H1 (cell line): Measurements from ENCODE around the gene TRPC4. TPM values are rescaled to one million over a fixed set of nuclear protein-coding genes. Genes with fewer than 3 reads are reported as not detected.

Source experiments
- CTCF ChIA-PET: fragments of 300-600 bp; sonication (Branson Sonifier 250); formaldehyde crosslinking; loops from one replicate; lab custom pipeline; 2021; ENCODE audit not compliant: partially characterized antibody; lab: Charles Lee
- POLR2A ChIA-PET: fragments of 300-600 bp; sonication (Branson Sonifier 250); formaldehyde crosslinking; loops from one replicate; lab custom pipeline; 2021; ENCODE audit warnings: inconsistent platforms; ENCODE audit not compliant: partially characterized antibody; lab: Charles Lee
- DNase-seq, 2 experiments: peaks; one replicate each; pipeline versions ENCODE4 v3.0.0 to v3.0.0-alpha.2; 2010 to 2022; ENCODE audit warnings: low spot score in 2 of 2, low read depth in 1 of 2, mixed read lengths in 1 of 2
- FAIRE-seq: peaks from 2 replicates; lab custom pipeline; 2011; peaks lifted over from hg19 to GRCh38; lab: Jason Lieb, UNC
- H2AFZ ChIP-seq: 2 replicates; pipeline ENCODE4 v1.8.1; 2012; ENCODE audit warnings: low read length, inconsistent platforms
- H2AK5ac ChIP-seq: 2 replicates; pipeline ENCODE4 v1.6.1; 2013; ENCODE audit warnings: low read depth, low read length
- H2BK120ac ChIP-seq: replicated peaks from 2 replicates; pipeline ENCODE3; 2013; ENCODE audit warnings: low read depth, low read length, inconsistent platforms
- H2BK12ac ChIP-seq: 2 replicates; pipeline ENCODE4 v1.6.1; 2013; ENCODE audit warnings: low read depth, low read length
- H2BK15ac ChIP-seq: 2 replicates; pipeline ENCODE4 v1.6.1; 2013; ENCODE audit warnings: low read length
- H2BK20ac ChIP-seq: 2 replicates; pipeline ENCODE4 v1.6.1; 2013; ENCODE audit warnings: low read length
- H2BK5ac ChIP-seq: 2 replicates; pipeline ENCODE4 v1.6.1; 2013; ENCODE audit warnings: low read depth, low read length
- H3K14ac ChIP-seq: 2 replicates; pipeline ENCODE4 v1.6.1; 2013; ENCODE audit warnings: inconsistent platforms; ENCODE audit not compliant: insufficient read length
- H3K18ac ChIP-seq: 2 replicates; pipeline ENCODE4 v1.6.1; 2013; ENCODE audit warnings: low read length; ENCODE audit errors: extremely low read depth
- H3K23ac ChIP-seq: 2 replicates; pipeline ENCODE4 v1.6.1; 2013; ENCODE audit warnings: inconsistent platforms; ENCODE audit not compliant: insufficient read length
- H3K23me2 ChIP-seq: 2 replicates; pipeline ENCODE4 v1.6.1; 2013; ENCODE audit warnings: low read depth, low read length
- H3K27ac ChIP-seq: 2 replicates; pipeline ENCODE4 v1.6.1; 2011; ENCODE audit warnings: low read depth, low read length, inconsistent platforms
- H3K27me3 ChIP-seq, 4 experiments: replicated peaks in 1 of 4; 1 replicate in 1 of 4; 2 replicates in 3 of 4; pipeline versions ENCODE4 v1.6.1 to v1.8.1; 2011 to 2013; ENCODE audit warnings: low read length in 3 of 4, mild to moderate bottlenecking in 3 of 4, inconsistent platforms in 2 of 4, mixed read lengths in 2 of 4, moderate library complexity in 1 of 4; ENCODE audit not compliant: control insufficient read depth in 3 of 4, insufficient read depth in 3 of 4; ENCODE audit errors: extremely low read depth in 1 of 4
- H3K36me3 ChIP-seq, 4 experiments: 2 replicates each; pipeline versions ENCODE4 v1.6.1 to v1.8.1; 2011 to 2013; ENCODE audit warnings: mild to moderate bottlenecking in 4 of 4, low read length in 3 of 4, moderate library complexity in 2 of 4, control low read depth in 1 of 4, inconsistent platforms in 1 of 4; ENCODE audit not compliant: insufficient read depth in 4 of 4, control insufficient read depth in 2 of 4
- H3K4ac ChIP-seq: replicated peaks from 2 replicates; pipeline ENCODE3; 2013; ENCODE audit warnings: low read length, low read depth, mixed read lengths, inconsistent platforms; ENCODE audit not compliant: insufficient read length
- H3K4me1 ChIP-seq, 4 experiments: replicated peaks in 1 of 4; 1 replicate in 1 of 4; 2 replicates in 3 of 4; pipeline versions ENCODE4 v1.6.1 to v1.8.1; 2011 to 2013; ENCODE audit warnings: low read length in 3 of 4, inconsistent platforms in 2 of 4, mixed read lengths in 1 of 4; ENCODE audit not compliant: insufficient read depth in 4 of 4, control insufficient read depth in 3 of 4
- H3K4me2 ChIP-seq, 2 experiments: 2 replicates each; pipeline versions ENCODE4 v1.6.1 to v1.8.1; 2011 to 2013; ENCODE audit warnings: low read depth in 2 of 2, low read length in 2 of 2, control low read depth in 1 of 2, inconsistent platforms in 1 of 2, mild to moderate bottlenecking in 1 of 2; ENCODE audit not compliant: insufficient read depth in 1 of 2
- H3K4me3 ChIP-seq, 4 experiments: fragments of 200-600, 300-600 bp in 1 of 4; sonication (generic), shearing (Covaris generic), sonication (Bioruptor Twin) in 1 of 4; 2 replicates each; pipeline versions ENCODE4 v1.5.1 to v1.8.1; 2011 to 2016; ENCODE audit warnings: low read length in 4 of 4, low read depth in 3 of 4, control low read depth in 2 of 4, inconsistent platforms in 2 of 4, mild to moderate bottlenecking in 2 of 4, mixed read lengths in 1 of 4, moderate library complexity in 1 of 4; ENCODE audit not compliant: insufficient read depth in 2 of 4; ENCODE audit errors: extremely low read depth in 1 of 4
- H3K56ac ChIP-seq: replicated peaks from 2 replicates; pipeline ENCODE3; 2013; ENCODE audit warnings: low read depth, mild to moderate bottlenecking, mixed read lengths, low read length, inconsistent platforms; ENCODE audit not compliant: insufficient read length
- H3K79me1 ChIP-seq: 2 replicates; pipeline ENCODE4 v1.6.1; 2013; ENCODE audit warnings: low read depth, low read length, control low read depth
- H3K79me2 ChIP-seq, 2 experiments: 2 replicates each; pipeline versions ENCODE4 v1.6.1 to v1.8.1; 2012 to 2013; ENCODE audit warnings: low read length in 2 of 2, mild to moderate bottlenecking in 2 of 2, inconsistent platforms in 1 of 2; ENCODE audit not compliant: insufficient read depth in 2 of 2, control insufficient read depth in 1 of 2
- H3K9ac ChIP-seq, 4 experiments: replicated peaks in 1 of 4; 1 replicate in 1 of 4; 2 replicates in 3 of 4; pipeline versions ENCODE4 v1.6.1 to v1.8.1; 2011 to 2013; ENCODE audit warnings: low read depth in 3 of 4, low read length in 3 of 4, control low read depth in 2 of 4, mild to moderate bottlenecking in 2 of 4, moderate library complexity in 2 of 4, inconsistent platforms in 1 of 4; ENCODE audit errors: extremely low read depth in 1 of 4
- H3K9me3 ChIP-seq, 2 experiments: 2 replicates each; pipeline versions ENCODE4 v1.6.1 to v1.8.1; 2012 to 2013; ENCODE audit warnings: mild to moderate bottlenecking in 2 of 2, moderate library complexity in 2 of 2, control low read depth in 1 of 2, inconsistent platforms in 1 of 2, low read depth in 1 of 2, low read length in 1 of 2, mixed read lengths in 1 of 2; ENCODE audit not compliant: insufficient read depth in 2 of 2
- H4K20me1 ChIP-seq, 2 experiments: replicated peaks in 1 of 2; 2 replicates each; pipeline versions ENCODE3 to v1.8.1; 2011 to 2013; ENCODE audit warnings: inconsistent platforms in 2 of 2, low read length in 2 of 2, mild to moderate bottlenecking in 1 of 2; ENCODE audit not compliant: insufficient read depth in 2 of 2, control insufficient read depth in 1 of 2
- H4K5ac ChIP-seq: 2 replicates; pipeline ENCODE4 v1.6.1; 2013; ENCODE audit warnings: low read length, low read depth, mixed read lengths, inconsistent platforms; ENCODE audit not compliant: insufficient read length
- H4K8ac ChIP-seq: 2 replicates; pipeline ENCODE4 v1.8.0; 2013; ENCODE audit warnings: mild to moderate bottlenecking, moderate library complexity, low read length, inconsistent platforms; ENCODE audit not compliant: insufficient read depth; ENCODE audit errors: extremely low read depth
- H4K91ac ChIP-seq: replicated peaks from 2 replicates; pipeline ENCODE3; 2013; ENCODE audit warnings: low read length, mixed read lengths, inconsistent platforms; ENCODE audit not compliant: insufficient read length
- JUN ChIP-seq: IDR thresholded peaks from 2 replicates; pipeline ENCODE4 v1.6.1; 2011; ENCODE audit warnings: low read depth, mild to moderate bottlenecking, improper control_type of control experiment, low read length
- MAFK ChIP-seq: IDR thresholded peaks from 2 replicates; pipeline ENCODE4 v1.6.1; 2012; ENCODE audit warnings: low read depth, mild to moderate bottlenecking, improper control_type of control experiment, low read length
- RAD21 ChIP-seq, 2 experiments: IDR thresholded peaks in 1 of 2; conservative IDR thresholded peaks in 1 of 2; 2 replicates each; pipeline ENCODE4 v1.6.1; 2011; ENCODE audit warnings: low read depth in 2 of 2, low read length in 2 of 2, improper control_type of control experiment in 1 of 2, inconsistent platforms in 1 of 2, mild to moderate bottlenecking in 1 of 2, moderate library complexity in 1 of 2
- RFX5 ChIP-seq: IDR thresholded peaks from 2 replicates; pipeline ENCODE4 v1.6.1; 2011; ENCODE audit warnings: low read depth, low read length, improper control_type of control experiment, borderline replicate concordance
- RNF2 ChIP-seq: fragments of 200-900, 300-1000 bp; sonication (generic); IDR thresholded peaks from 2 replicates; pipeline ENCODE4 v1.7.1; 2016; ENCODE audit warnings: borderline replicate concordance, low read depth, mild to moderate bottlenecking, antibody characterized with exemption, low read length; ENCODE audit not compliant: poor library complexity, severe bottlenecking; ENCODE audit errors: missing control alignments
- SAP30 ChIP-seq: fragments of 300-600 bp; sonication (generic); IDR thresholded peaks from 2 replicates; pipeline ENCODE4 v1.7.1; 2012; ENCODE audit warnings: low read length, moderate library complexity, mild to moderate bottlenecking, inconsistent platforms; ENCODE audit not compliant: insufficient read depth, insufficient replicate concordance
- SIN3A ChIP-seq, 2 experiments: IDR thresholded peaks in 1 of 2; conservative IDR thresholded peaks in 1 of 2; 2 replicates each; pipeline ENCODE4 v1.6.1; 2011 to 2012; ENCODE audit warnings: low read length in 2 of 2, improper control_type of control experiment in 1 of 2, low read depth in 1 of 2, mild to moderate bottlenecking in 1 of 2
- WGBS, 2 experiments: shearing (Covaris generic) in 1 of 2; methylation state at CpG; one replicate each; pipeline versions ENCODE4 v1.1.6 to v1.1.7; 2013 to 2015; ENCODE audit warnings: low lambda C conversion rate in 2 of 2, mixed read lengths in 2 of 2, inconsistent platforms in 1 of 2, low coverage in 1 of 2, missing lambda C conversion rate in 1 of 2; ENCODE audit not compliant: insufficient replicate concordance in 2 of 2, insufficient coverage in 1 of 2, insufficient read length in 1 of 2; ENCODE audit errors: extremely low coverage in 1 of 2, missing lambda C conversion rate in 1 of 2; 5-methylcytosine and 5-hydroxymethylcytosine counted together
- polyA plus RNA-seq, 7 experiments: library from polyadenylated mRNA; depleted of rRNA in 3 of 7; stranded (reverse) in 5 of 7; unstranded in 2 of 7; fragments of >200 nt in 5 of 7; fragments of 200-250 nt in 2 of 7; gene quantifications; 1 replicate in 5 of 7; 2 replicates in 1 of 7; 4 replicates in 1 of 7; pipeline versions ENCODE4 v1.2.1 to v1.2.3, GENCODE V29; 2011 to 2013; ENCODE audit warnings: missing spikeins in 2 of 7, mixed read lengths in 2 of 7
- total RNA-seq: library from RNA; stranded (reverse); fragmentation: NEBNext Ultra II Directional; extraction: Animal tissue kit (Norgen Biotek cat#: 25700); gene quantifications from 2 replicates; pipeline ENCODE4 v1.2.1, GENCODE V29; 2021

The TRPC4 gene
- total and polyA plus RNA-seq, 2 of the 8 experiments (the other 6 are each of a cell fraction or from before 2014, with no cell fraction given): 12.3 to 14.7 TPM

- H3K9me3 ChIP-seq: no peaks in the 10 kb centered on the region
- no peaks in the 10 kb centered on the region for H3K36me3 ChIP-seq
- no peak overlapping the region for H3K27ac ChIP-seq
- H2BK12ac ChIP-seq: no peak overlapping the region
- H3K79me1 ChIP-seq: no peaks in the 10 kb centered on the region
- no peak overlapping the region for H3K56ac ChIP-seq
- H3K23me2 ChIP-seq: no peaks in the 10 kb centered on the region
- no peak overlapping the region for H3K4me3 ChIP-seq
- no peak overlapping the region for H3K14ac ChIP-seq
- DNase-seq (no peak), FAIRE-seq (no peak)
- POLR2A ChIA-PET: no interaction called here
- H2AK5ac ChIP-seq: no peak overlapping the region
- H2BK120ac ChIP-seq: no peak overlapping the region
- TF ChIP-seq SAP30 (no peak), RNF2 (no peak), RFX5 (no peak), SIN3A (conservative IDR thresholded peaks at IDR 0.05 in 1 of 2, IDR thresholded peaks at IDR 0.05 in 1 of 2; ENCODE audit: low read depth in 1 of 2, low read length in 2 of 2) (no peak), RAD21 (IDR thresholded peaks at IDR 0.05 in 1 of 2, conservative IDR thresholded peaks at IDR 0.05 in 1 of 2; ENCODE audit: low read depth in 2 of 2, low read length in 2 of 2) (no peak), MAFK (no peak), JUN (no peak)
- CTCF ChIA-PET: interaction anchor here (1.3 kb wide), 1 partner anchor 8 kb away, joined by 4 read pairs; no protein-coding TSS in a partner anchor
- no peaks in the 10 kb centered on the region for H3K79me2 ChIP-seq
- H4K91ac ChIP-seq: no peak overlapping the region
- H3K4ac ChIP-seq: no peak overlapping the region
- H3K4me2 ChIP-seq: peak overlapping the region in 1 of 2 experiments; percentile 19; a peak in 2 of 4 replicates
- WGBS, 2 experiments: 49% methylated on average over 2 of the region's 2 CpGs; no CpG with 5 or more reads in 1 of the 2 experiments
- no peaks in the 10 kb centered on the region for H4K20me1 ChIP-seq
- no peak overlapping the region for H2BK15ac ChIP-seq
- H4K5ac ChIP-seq: peak overlapping the region; percentile 9
- no peak overlapping the region for H2BK5ac ChIP-seq
- H2AFZ ChIP-seq: no peak overlapping the region
- H4K8ac ChIP-seq: no peak overlapping the region
- H3K27me3 ChIP-seq: no peaks in the 10 kb centered on the region
- no peak overlapping the region for H3K18ac ChIP-seq
- no peak overlapping the region for H3K9ac ChIP-seq
- peaks cover 0 to 8% (median 1%) of the 10 kb centered on the region in 4 experiments; a peak in 2 of 7 replicates for H3K4me1 ChIP-seq
- H2BK20ac ChIP-seq: no peak overlapping the region
- no peak overlapping the region for H3K23ac ChIP-seq
Measured at GRCh38 chr13:37594550-37594949, 275.0 kb downstream of the TRPC4 start.
